SK-MEL-5 (cell line): ENCODE data around the gene DALRD3. TPM values are rescaled to one million over a fixed set of nuclear protein-coding genes. Genes with fewer than 3 reads are reported as not detected.

ENCODE experiments used
- small RNA-seq, 2 experiments: library from RNA; depleted of rRNA; stranded (forward); fragments of <200 nt; gene quantifications; one replicate each; pipeline ENCODE3, GENCODE V24; 2014
- total RNA-seq: library from RNA; depleted of rRNA; stranded (reverse); fragments of >200 nt; shearing (Covaris generic); gene quantifications from 2 replicates; pipeline ENCODE4 v1.2.3, GENCODE V29; 2014; rRNA removed

Gene DALRD3
- total RNA-seq, 1 experiment from 2014 or later = 35.6 TPM

Small RNA genes lying within 50 kb of the gene (small RNA-seq; reads per million reads assigned to genes)
- 121 to 7,429 reads per million in 2 experiments for gene MIR191
- 0.39 to 34.0 reads per million in 2 experiments for gene MIR425

Other genes with a start within 250 kb of the DALRD3 start
- gene PRKAR2A, start 170.7 kb downstream of the DALRD3 start, total RNA-seq = 34.9 and 35.1 TPM in 2 replicates
- gene SLC25A20, start 119.7 kb downstream of the DALRD3 start, total RNA-seq = 21.4 and 26.5 TPM in 2 replicates
- gene ARIH2, start 99.7 kb downstream of the DALRD3 start, total RNA-seq = 138 and 143 TPM in 2 replicates
- gene P4HTM, start 28.3 kb downstream of the DALRD3 start, total RNA-seq = not detected in 2 replicates
- 25.7 and 27.3 TPM in 2 replicates for gene WDR6, start 11.2 kb downstream of the DALRD3 start, total RNA-seq
- 174 and 216 TPM in 2 replicates for gene NDUFAF3, start 3.5 kb upstream of the DALRD3 start, total RNA-seq
- gene IMPDH2, start 10.8 kb upstream of the DALRD3 start, total RNA-seq = 463 and 511 TPM in 2 replicates
- 58.0 and 75.3 TPM in 2 replicates for gene QRICH1, start 75.5 kb upstream of the DALRD3 start, total RNA-seq
- 228 and 236 TPM in 2 replicates for gene QARS1, start 86.2 kb upstream of the DALRD3 start, total RNA-seq
- gene USP19, start 102.2 kb upstream of the DALRD3 start, total RNA-seq = 63.3 and 66.0 TPM in 2 replicates
- gene LAMB2, start 114.5 kb upstream of the DALRD3 start, total RNA-seq = 43.6 and 45.1 TPM in 2 replicates
- 25.3 and 25.5 TPM in 2 replicates for gene CCDC71, start 147.8 kb upstream of the DALRD3 start, total RNA-seq
- gene KLHDC8B, start 153.0 kb upstream of the DALRD3 start, total RNA-seq = 12.2 and 15.8 TPM in 2 replicates